K562 (cell line): ENCODE data around the gene CCT3. TPM values are rescaled to one million over a fixed set of nuclear protein-coding genes. Genes with fewer than 3 reads are reported as not detected.

Source experiments
- BACH1 ChIP-seq: fragments of 200-800 bp; sonication (Bioruptor generic); IDR thresholded peaks from 2 replicates; pipeline ENCODE4 v1.6.1; 2016; ENCODE audit warnings: missing genetic modification characterization, missing compliant biosample characterization
- CHD4 ChIP-seq: fragments of 200-600 bp; sonication (generic); IDR thresholded peaks from 3 replicates; pipeline ENCODE4 v1.6.1; 2012; ENCODE audit warnings: low read depth, mild to moderate bottlenecking, mixed read lengths, low read length, inconsistent platforms; ENCODE audit not compliant: insufficient read depth, insufficient replicate concordance, poor library complexity, severe bottlenecking
- ETS2 ChIP-seq: IDR thresholded peaks from 2 replicates; pipeline ENCODE4 v1.6.1; 2016; ENCODE audit warnings: borderline replicate concordance, missing genetic modification characterization, mild to moderate bottlenecking, moderate library complexity, missing compliant biosample characterization; ENCODE audit not compliant: poor library complexity, severe bottlenecking
- HDAC1 ChIP-seq, 2 experiments: fragments of 450-650 bp; IDR thresholded peaks; 2 replicates each; pipeline ENCODE4 v1.6.1; 2016 to 2017; ENCODE audit warnings: inconsistent platforms in 1 of 2, mild to moderate bottlenecking in 1 of 2, moderate library complexity in 1 of 2
- HLTF ChIP-seq: fragments of 450-650 bp; IDR thresholded peaks from 2 replicates; pipeline ENCODE4 v1.6.1; 2016
- HSF4 ChIP-seq: fragments of 250-450 bp; sonication (Bioruptor Pico); IDR thresholded peaks from 2 replicates; pipeline ENCODE4 v2.1.2; 2022; ENCODE audit warnings: mild to moderate bottlenecking, moderate library complexity, borderline replicate concordance
- PHF8 ChIP-seq: fragments of 200-600 bp; sonication (generic); IDR thresholded peaks from 2 replicates; pipeline ENCODE4 v1.6.1; 2012; ENCODE audit warnings: mixed run types, mild to moderate bottlenecking, inconsistent platforms, low read length, moderate library complexity, borderline replicate concordance
- SMARCA4 ChIP-seq: fragments of 450-650 bp; IDR thresholded peaks from 2 replicates; pipeline ENCODE4 v1.6.1; 2016
- ZNF589 ChIP-seq: fragments of 200-800 bp; sonication (Bioruptor generic); IDR thresholded peaks from 2 replicates; pipeline ENCODE4 v1.6.1; 2016; ENCODE audit warnings: low read depth, missing genetic modification characterization, missing compliant biosample characterization
- polyA plus RNA-seq, 8 experiments: library from polyadenylated mRNA; depleted of rRNA in 4 of 8; stranded (reverse) in 5 of 8; unstranded in 3 of 8; fragments of >200 nt; fragmentation: Nextera tagmentation in 2 of 8; fragmentation: Illumina TruSeq in 1 of 8; extraction: Ambion mirVana in 2 of 8; extraction: Trizol in 1 of 8; gene quantifications; 2 replicates each; pipeline versions ENCODE4 v1.2.1 to v1.2.3, GENCODE V29; 2011 to 2014; ENCODE audit warnings: inconsistent platforms in 1 of 8, missing spikeins in 1 of 8
- total RNA-seq, 7 experiments: library from RNA; depleted of rRNA in 6 of 7; stranded (reverse); fragments of >200 nt in 6 of 7; fragmentation: Illumina TruSeq in 2 of 7; extraction: Trizol in 2 of 7; gene quantifications; 2 replicates each; pipeline versions ENCODE4 v1.2.1 to v1.2.3, GENCODE V29; 2011 to 2021; ENCODE audit warnings: low replicate concordance in 1 of 7
- TF ChIP-seq, protein P1 (sequence below): IDR thresholded peaks from 2 replicates; pipeline ENCODE4 v1.6.1; 2016; ENCODE audit warnings: missing genetic modification characterization, missing compliant biosample characterization
- TF ChIP-seq, protein P2 (sequence below): fragments of 450-650 bp; IDR thresholded peaks from 2 replicates; pipeline ENCODE4 v1.6.1; 2018; ENCODE audit warnings: mild to moderate bottlenecking, low read depth; ENCODE audit not compliant: partially characterized antibody
- TF ChIP-seq, protein P3 (sequence below): sonication (generic); formaldehyde crosslinking; IDR thresholded peaks from 2 replicates; pipeline ENCODE4 v1.8.0; 2022; ENCODE audit warnings: missing genetic modification reagents, mild to moderate bottlenecking, moderate library complexity, borderline replicate concordance
- TF ChIP-seq, protein P4 (sequence below): sonication (generic); formaldehyde crosslinking; IDR thresholded peaks from 2 replicates; pipeline ENCODE4 v1.8.1; 2023; ENCODE audit warnings: mild to moderate bottlenecking, missing genetic modification reagents

The CCT3 gene
- total and polyA plus RNA-seq, 9 of the 15 experiments (the other 6 are each of a cell fraction or from before 2014, with no cell fraction given): 475 to 1,167 (median 610) TPM

DNA sequence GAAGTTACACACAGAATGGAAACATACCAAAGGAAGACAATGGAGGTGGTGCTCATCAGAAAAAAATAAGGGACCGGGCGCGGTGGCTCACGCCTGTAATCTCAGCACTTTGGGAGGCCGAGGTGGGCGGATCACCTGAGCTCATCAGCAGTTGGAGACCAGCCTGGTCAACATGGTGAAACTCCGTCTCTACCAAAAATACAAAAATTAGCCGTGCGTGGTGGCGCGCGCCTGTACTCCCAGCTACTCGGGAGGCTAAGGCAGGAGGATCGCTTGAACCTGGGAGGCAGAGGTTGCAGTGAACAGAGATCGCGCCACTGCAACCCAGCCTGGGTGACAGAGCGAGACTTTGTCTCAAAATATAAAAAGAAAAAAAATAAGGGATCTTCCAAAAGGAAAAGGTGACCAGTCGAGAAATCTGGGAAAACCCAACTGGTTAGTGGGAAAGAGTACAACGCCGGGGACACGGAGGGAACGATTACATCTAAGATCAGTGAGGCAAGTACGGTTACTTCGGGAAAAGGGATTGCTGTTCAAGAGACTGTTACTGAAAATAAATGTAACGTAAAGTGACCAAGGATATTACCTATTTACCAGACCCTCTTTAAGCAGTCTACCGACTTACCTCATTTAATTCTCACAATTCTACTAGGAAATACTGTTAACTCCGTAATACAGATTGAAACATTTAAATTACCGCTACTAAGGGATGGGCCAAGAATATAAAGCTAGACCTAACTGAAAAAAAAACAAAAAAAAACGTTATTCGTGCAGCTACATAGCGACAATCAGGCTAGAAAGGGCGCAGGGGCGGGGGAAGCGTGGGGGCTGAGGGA is 822 bp downstream of the CCT3 start (continued):
- TF ChIP-seq, protein P1, sequence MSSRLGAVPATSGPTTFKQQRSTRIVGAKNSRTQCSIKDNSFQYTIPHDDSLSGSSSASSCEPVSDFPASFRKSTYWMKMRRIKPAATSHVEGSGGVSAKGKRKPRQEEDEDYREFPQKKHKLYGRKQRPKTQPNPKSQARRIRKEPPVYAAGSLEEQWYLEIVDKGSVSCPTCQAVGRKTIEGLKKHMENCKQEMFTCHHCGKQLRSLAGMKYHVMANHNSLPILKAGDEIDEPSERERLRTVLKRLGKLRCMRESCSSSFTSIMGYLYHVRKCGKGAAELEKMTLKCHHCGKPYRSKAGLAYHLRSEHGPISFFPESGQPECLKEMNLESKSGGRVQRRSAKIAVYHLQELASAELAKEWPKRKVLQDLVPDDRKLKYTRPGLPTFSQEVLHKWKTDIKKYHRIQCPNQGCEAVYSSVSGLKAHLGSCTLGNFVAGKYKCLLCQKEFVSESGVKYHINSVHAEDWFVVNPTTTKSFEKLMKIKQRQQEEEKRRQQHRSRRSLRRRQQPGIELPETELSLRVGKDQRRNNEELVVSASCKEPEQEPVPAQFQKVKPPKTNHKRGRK: no peak
- TF ChIP-seq, protein P2, sequence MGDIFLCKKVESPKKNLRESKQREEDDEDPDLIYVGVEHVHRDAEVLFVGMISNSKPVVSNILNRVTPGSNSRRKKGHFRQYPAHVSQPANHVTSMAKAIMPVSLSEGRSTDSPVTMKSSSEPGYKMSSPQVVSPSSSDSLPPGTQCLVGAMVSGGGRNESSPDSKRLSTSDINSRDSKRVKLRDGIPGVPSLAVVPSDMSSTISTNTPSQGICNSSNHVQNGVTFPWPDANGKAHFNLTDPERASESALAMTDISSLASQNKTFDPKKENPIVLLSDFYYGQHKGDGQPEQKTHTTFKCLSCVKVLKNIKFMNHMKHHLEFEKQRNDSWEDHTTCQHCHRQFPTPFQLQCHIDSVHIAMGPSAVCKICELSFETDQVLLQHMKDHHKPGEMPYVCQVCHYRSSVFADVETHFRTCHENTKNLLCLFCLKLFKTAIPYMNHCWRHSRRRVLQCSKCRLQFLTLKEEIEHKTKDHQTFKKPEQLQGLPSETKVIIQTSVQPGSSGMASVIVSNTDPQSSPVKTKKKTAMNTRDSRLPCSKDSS: no peak
- no peak for TF ChIP-seq PHF8
- TF ChIP-seq HLTF: 0 out of 2 replicates have a peak, but pooled peaks have one; percentile 31
- no peak for TF ChIP-seq BACH1
- TF ChIP-seq HDAC1 (IDR thresholded peaks at IDR 0.05): peak in 1 of 2 experiments; percentile 40; a peak in 1 of 4 replicates
- TF ChIP-seq ZNF589 (CRISPR knock-in tag): no peak; the same call in 1 of the 2 replicates
- TF ChIP-seq ETS2 (tag): no peak
- TF ChIP-seq, protein P3, sequence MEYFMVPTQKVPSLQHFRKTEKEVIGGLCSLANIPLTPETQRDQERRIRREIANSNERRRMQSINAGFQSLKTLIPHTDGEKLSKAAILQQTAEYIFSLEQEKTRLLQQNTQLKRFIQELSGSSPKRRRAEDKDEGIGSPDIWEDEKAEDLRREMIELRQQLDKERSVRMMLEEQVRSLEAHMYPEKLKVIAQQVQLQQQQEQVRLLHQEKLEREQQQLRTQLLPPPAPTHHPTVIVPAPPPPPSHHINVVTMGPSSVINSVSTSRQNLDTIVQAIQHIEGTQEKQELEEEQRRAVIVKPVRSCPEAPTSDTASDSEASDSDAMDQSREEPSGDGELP (CRISPR knock-in tag): 0 out of 2 replicates have a peak, but pooled peaks have one; percentile 25
- TF ChIP-seq CHD4: no peak
- TF ChIP-seq, protein P4, sequence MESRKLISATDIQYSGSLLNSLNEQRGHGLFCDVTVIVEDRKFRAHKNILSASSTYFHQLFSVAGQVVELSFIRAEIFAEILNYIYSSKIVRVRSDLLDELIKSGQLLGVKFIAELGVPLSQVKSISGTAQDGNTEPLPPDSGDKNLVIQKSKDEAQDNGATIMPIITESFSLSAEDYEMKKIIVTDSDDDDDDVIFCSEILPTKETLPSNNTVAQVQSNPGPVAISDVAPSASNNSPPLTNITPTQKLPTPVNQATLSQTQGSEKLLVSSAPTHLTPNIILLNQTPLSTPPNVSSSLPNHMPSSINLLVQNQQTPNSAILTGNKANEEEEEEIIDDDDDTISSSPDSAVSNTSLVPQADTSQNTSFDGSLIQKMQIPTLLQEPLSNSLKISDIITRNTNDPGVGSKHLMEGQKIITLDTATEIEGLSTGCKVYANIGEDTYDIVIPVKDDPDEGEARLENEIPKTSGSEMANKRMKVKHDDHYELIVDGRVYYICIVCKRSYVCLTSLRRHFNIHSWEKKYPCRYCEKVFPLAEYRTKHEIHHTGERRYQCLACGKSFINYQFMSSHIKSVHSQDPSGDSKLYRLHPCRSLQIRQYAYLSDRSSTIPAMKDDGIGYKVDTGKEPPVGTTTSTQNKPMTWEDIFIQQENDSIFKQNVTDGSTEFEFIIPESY: no peak
- no peak; the same call in 1 of the 2 replicates for TF ChIP-seq SMARCA4
- TF ChIP-seq HSF4 (CRISPR knock-in tag): no peak
